Measurements from ENCODE around the gene ZNF423.
"Not testable (repeated sequence)": the region's sequence is repeated elsewhere in the genome, so short reads cannot be mapped to it uniquely, and the experiment has no call there.

ZNF423 gene

GRCh38 chr16:49855822-49856671 lies at the start of gene ZNF423:
TSS of gene ZNF423 (minus strand) at chr16:49856112. CDS start at chr16:49855774, 338 bp downstream.
- no peak for DNase-seq

DNA sequence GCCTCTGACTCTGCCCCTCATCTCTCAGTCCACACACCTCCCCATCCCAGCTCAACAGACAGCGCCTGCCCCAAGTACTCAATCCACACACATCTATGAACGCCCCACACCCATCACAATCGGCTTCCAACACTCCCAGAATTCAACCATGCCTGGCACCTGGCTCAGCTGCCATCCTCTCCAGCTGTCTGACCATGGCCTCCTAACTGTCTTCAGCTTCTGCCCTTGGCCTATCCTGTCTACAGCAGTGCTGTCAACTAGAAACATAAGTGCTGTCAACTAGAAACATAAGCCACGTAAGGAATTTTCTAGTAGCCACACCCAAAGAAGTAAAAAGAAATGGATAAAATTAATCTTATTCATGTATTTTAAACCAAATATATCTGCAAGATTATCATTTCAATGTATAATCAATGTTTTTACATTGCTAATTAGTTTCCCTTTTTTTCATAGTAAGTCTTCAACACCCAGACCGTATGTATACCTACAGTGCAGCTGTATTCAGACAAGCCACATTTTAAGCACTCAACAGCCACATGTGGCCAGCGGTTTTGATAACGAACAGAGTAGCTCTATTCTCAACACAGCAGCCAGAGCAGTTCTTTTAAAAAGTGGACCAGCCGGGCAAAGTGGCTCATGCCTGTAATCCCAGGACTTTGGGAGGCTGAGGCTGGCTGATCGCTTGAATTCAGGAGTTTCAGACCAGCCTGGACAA lies 48.6 kb upstream of the ZNF423 start:
- no peak for DNase-seq

DNA sequence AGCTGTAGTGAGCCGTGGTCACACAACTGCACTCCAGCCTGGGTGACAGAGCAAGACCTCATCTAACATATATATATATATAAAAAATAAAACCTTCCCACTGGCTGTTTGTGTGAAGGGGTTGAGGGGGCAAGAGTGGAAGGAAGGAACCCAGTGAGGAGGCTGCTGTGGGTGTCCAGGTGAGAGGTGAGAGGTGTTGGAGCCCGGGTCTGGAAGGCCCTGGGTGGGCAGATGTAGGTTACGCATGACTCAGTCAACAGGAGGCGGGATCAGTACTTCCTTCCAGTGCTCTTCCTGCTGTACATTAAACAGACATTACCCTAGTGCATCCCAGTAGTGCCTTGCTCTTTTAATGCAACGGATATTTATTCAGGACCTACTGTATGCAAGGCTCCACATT lies 47.0 kb upstream of the ZNF423 start:
- DNase-seq, result no peak

DNA sequence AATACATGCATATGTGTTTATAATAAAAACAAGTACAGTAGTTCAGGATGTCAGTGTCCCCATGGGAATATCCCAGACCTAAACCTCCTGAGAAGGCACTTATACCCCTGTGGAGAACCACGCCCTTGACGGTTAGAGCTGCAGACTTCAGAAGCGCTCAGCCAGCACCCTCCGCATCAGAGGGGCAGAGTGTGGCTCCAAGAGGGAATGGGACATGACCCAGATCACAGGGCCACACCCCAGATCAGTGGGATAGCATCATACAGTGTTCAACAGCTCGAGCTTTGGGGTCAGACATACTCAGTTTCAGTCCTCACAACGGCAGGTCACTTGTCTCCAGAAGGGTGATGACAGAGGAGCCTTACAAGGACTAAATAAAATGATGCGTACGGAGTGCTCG lies 45.8 kb upstream of the ZNF423 start:
- DNase-seq, result no peak

DNA sequence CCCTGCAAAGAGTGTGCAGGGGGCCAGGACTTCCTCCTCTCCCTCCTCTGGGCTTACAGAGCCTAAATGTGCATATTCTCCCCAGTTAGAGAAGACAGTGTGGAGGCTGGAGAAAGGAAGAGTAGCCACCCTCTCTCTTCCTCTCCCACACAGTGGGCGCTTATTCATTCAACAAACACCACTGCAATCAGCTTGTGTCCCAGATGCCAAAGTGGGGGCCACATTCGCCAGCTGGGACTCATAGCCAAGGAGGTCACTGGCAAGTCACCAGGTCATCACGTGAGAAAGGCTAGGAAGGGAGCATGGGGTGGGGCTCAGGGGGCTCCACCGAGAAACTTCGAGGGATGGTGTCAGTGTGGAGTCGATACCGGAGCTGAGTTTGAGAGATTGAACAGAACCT lies 45.0 kb upstream of the ZNF423 start:
- DNase-seq, result no peak

DNA sequence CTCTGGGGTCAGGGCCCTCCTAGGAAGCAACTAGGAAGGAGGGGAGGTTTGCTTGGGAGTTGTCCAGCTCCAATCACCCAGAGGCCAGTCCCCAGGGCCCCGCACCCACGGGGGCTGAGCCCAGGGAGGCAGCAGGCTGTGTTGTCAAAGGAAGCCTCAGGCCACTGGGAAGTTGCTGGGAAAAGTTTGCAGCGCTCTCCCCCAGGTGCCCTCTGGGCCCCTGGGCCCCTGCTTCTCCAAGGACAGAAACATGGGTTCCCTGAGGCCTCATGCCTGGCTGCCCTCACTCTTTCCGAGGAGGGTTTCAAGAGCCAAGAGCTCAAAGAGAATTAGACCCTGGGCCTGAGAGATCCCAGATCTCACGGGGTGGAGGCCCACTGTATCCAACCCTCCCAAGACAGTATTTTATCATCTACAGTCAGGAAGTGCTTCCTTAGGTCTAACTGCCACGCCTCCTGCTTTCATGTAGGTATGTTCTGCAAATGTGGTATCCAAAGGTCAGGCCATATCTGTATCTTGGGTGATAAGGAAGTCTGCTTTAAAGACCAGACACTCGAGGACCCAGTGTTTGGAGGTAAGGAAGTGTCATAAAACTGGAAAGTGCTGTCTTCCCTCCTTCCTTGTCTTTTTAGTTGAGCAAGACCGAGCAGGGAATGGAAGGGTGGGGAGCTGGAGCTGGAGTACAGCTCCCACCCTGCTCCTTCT lies 44.2 kb upstream of the ZNF423 start:
- DNase-seq, result no peak

- DNase-seq, result no peak
These were observed 40.6 kb upstream of the ZNF423 start for GRCh38 chr16:49896447-49896964.

DNA sequence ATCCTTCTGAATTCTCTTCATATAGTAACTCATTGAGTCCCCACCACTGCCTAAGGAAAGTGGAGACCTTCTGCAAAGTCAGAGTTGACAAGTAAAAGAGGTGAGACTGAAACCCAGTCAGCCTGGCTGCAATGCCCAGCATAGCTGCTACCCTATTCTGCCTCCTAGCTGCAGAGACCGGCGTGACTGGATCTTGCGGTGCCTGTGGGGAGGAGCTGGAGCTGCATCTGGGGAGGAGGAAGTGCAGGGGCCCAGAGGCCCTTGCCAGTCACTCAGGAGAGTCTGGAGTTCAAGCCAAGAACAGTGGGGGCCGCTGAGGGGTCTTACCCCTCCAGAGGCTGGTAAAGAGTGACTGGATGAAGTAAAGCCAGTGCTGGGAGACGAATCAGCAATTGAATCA lies 35.0 kb upstream of the ZNF423 start:
- no peak for DNase-seq

- DNase-seq, result no peak
These were observed 33.9 kb upstream of the ZNF423 start for GRCh38 chr16:49889725-49890397.

DNA sequence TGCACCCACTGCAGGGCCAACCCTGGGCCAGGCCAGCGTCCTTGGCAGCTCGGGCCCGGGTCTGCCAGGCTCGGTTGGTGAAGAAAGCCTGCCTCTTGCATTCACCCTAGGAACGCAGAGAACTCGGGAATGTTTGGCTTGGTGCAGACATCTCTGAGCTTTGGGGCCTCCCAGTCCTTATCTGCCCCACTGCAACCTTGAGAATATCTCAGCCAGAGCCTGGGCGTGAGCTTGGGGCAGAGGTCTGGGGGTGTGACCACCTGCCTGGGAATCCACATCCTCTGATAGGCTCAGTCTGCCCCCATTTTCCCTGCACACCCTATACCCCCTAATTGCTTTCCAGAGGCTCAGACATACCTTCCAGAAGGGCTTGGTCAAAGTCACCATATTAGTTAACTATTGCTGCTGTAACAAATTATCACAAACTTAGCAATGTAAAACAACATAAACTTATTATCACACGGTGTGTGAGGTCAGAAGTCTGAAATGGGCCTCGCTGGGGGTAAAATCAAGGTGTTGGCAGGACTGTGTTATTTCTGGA lies 30.7 kb upstream of the ZNF423 start:
- DNase-seq, result no peak

- no peak for DNase-seq
These were observed 28.4 kb upstream of the ZNF423 start for GRCh38 chr16:49884033-49885015.

GRCh38 chr16:49883076-49884014 lies 27.4 kb upstream of the ZNF423 start:
- DNase-seq, result no peak

GRCh38 chr16:49881890-49882289 lies 26.0 kb upstream of the ZNF423 start:
- DNase-seq, result no peak

- DNase-seq, result not testable (repeated sequence)
These were observed 22.6 kb upstream of the ZNF423 start for GRCh38 chr16:49878540-49878939.

DNA sequence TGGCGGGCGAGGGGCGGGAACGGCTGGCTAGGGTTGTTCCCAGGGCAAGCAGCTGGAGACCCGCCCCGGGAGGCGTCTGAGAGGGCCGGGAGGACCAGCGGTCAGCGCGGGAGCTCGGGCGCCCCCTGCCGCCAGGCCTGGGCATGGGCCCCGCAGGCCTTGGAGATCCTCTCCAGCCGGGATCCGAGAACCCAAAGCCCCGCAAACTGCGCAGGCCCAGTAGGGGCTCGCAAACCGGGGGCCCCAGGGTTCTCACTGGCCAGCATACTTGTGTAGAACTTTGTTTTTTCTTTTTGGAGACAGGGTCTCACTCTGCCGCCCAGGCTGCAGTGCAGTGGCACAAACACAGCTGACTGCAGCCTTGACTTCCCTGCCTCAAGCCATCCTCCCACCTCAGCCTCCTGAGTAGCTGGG lies 20.8 kb upstream of the ZNF423 start:
- no peak for DNase-seq

DNA sequence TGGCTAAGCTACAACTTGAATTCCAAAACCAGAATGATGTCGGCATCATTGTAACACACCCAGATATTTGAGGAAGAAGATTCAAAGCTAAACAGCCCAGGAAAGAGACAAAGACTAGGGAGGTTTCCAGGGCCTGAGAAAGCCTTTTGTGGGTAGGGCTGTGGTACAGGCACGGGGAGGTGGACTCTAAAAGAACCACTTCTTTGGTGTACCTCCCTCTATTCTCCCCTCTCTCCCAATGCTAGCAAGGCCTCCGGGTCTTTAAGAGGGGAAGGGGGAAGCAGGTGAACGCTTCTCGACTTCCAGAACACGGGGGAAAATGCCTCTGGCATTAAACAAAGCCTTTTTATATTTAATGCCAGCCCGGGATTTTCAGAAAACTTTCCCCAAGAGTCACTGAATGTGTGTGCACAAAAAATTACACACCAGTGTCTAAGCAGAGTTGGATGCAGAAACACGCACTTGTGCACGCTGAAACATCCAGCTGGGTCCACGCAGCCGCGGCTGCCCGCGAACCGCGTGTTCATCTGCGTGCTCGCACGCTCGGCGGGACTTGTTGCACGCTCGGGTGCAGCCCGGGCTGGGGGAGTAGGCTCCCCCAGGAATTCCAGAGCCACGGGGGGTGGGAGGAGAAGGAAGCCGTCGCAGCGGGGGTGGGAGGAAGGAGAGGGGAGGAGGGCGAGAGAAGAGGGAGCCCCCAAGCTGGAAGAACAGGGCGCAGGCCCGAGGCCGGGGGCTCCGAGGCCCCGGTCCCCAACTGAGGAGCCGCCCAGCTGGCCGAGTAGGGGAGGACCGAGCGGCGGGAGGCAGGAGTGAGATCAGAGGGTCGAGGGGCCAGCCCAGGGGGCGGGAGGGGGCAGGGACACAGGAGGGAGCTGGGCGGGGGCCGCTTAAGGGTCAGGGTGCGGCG lies 20.1 kb upstream of the ZNF423 start:
- DNase-seq, result no peak

DNA sequence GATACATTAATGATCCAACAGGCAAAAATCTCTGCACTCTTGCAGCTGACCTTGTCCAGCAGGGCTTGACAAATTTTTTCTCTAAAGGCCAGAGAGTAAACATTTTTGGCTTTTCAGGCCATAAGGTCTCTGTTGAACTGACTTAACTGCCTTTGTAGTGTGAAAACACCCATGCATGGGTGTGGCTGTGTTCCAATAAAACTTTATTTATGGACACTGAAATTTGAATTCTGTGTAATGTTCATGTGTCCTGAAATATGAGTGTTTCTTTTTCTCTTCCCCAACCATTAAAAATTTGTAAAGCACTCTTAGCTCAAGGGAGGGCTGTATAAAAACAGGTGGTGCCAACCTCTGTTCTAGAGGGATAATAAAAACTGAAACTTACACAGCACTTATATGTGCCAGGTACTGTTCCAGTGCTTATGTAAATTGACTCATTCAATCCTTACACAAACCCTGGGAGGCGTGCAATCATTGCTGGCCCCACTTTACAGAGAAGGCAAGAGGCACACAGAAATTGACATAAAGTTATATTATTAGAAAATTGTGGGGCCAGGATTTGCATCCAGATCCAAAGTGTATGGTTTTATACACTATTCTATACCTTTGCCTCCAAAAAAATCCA lies 18.8 kb upstream of the ZNF423 start:
- no peak for DNase-seq

DNA sequence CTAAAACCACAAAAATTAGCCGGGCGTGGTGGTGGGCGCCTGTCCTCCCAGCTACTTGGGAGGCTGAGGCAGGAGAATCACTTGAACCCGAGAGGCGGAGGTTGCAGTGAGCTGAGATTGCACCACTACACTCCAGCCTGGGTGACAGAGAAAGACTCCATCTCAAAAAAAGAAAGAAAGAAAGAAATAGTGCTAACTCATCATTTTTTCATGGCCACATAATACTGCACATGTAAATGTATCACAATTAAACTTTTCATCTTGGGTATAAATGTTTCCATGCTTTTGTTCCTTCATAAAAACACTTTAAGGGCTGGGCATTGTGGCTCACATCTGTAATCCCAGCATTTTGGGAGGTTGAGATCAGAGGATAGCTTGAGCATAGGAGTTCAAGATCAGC lies 15.9 kb upstream of the ZNF423 start:
- not testable (repeated sequence) for DNase-seq

Data from activated naive CD4-positive, alpha-beta T cell treated with anti-CD3 and anti-CD28 coated beads, Interleukin-2, amount 50 U/mL, for 16 hours (primary cell).